ENCODE measurements around the gene HIVEP1. TPM values are rescaled to one million over a fixed set of nuclear protein-coding genes. Genes with fewer than 3 reads are reported as not detected.

The HIVEP1 gene
- total RNA-seq, 1 donor from 2014 or later: 13.7 TPM

- peaks cover 15% of the 10 kb centered on the region for H3K4me1 ChIP-seq
- H3K36me3 ChIP-seq: peaks cover 30% of the 10 kb centered on the region
- no peaks in the 10 kb centered on the region for H3K9me3 ChIP-seq (replicated peaks)
- no peak for DNase-seq
- no peak overlapping the region for H3K27ac ChIP-seq (replicated peaks)
- no peak overlapping the region for H3K4me3 ChIP-seq
- intact Hi-C loops (cut with micrococcal nuclease): no loop called here
- no peaks in the 10 kb centered on the region for H3K27me3 ChIP-seq (ENCODE audit: low read depth)
- TF ChIP-seq, protein P1, sequence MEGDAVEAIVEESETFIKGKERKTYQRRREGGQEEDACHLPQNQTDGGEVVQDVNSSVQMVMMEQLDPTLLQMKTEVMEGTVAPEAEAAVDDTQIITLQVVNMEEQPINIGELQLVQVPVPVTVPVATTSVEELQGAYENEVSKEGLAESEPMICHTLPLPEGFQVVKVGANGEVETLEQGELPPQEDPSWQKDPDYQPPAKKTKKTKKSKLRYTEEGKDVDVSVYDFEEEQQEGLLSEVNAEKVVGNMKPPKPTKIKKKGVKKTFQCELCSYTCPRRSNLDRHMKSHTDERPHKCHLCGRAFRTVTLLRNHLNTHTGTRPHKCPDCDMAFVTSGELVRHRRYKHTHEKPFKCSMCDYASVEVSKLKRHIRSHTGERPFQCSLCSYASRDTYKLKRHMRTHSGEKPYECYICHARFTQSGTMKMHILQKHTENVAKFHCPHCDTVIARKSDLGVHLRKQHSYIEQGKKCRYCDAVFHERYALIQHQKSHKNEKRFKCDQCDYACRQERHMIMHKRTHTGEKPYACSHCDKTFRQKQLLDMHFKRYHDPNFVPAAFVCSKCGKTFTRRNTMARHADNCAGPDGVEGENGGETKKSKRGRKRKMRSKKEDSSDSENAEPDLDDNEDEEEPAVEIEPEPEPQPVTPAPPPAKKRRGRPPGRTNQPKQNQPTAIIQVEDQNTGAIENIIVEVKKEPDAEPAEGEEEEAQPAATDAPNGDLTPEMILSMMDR (IDR thresholded peaks at IDR 0.05; ENCODE audit: borderline replicate concordance): no peak
Measured at GRCh38 chr6:12138381-12138780, 126.3 kb downstream of the HIVEP1 start.

- Histone ChIP-seq H3K27me3 (ENCODE audit: low read depth) (no peaks in the 10 kb centered on the region), H3K9me3 (replicated peaks) (no peaks in the 10 kb centered on the region), H3K27ac (replicated peaks) (no peak overlapping the region), H3K4me1 (peaks cover 15% of the 10 kb centered on the region), H3K36me3 (peaks cover 30% of the 10 kb centered on the region), H3K4me3 (no peak overlapping the region)
- intact Hi-C loops (cut with micrococcal nuclease): no loop called here
- TF ChIP-seq, protein P1 (IDR thresholded peaks at IDR 0.05; ENCODE audit: borderline replicate concordance): no peak
- no peak for DNase-seq
Measured at GRCh38 chr6:12138936-12139335, 126.8 kb downstream of the HIVEP1 start.

DNA sequence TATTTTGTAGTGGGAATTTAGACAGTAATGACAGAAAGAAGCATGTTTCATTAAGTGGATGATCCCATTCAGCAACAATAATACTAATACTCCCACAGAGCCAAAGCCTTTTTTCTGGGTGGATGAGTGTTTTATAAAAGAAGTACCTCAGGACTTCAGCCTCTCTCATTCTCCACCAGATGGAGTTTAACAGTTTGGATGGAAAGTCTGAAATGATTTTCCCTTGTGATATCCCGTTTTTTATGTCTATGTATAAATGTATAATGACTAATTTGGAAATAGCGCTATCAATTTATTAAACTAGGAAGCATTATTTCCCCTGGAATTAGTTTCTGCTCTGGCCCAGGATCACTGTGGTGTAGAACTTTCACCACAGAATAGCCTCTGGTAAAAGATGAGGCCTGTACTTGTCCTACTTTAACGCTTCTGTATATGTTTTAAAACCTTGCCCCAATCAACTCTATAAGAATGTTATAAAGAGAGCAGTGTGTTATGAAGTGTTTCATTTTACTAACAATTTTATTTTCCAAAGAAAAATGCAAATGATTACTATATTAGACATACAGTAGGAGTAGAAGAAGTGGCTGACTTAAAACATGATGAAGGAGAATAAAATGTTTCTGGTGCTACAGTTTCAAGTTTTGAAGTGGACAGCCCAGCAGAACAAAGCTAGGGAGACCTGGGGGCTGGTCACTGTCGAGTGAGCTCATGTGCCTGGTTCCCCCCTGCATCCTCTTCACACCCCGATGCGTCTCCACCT lies 135.6 kb downstream of the HIVEP1 start:
- Histone ChIP-seq H3K36me3 (no peaks in the 10 kb centered on the region), H3K27ac (replicated peaks) (no peak overlapping the region)
- intact Hi-C loops (cut with micrococcal nuclease): no loop called here

GRCh38 chr6:12148317-12148801 lies 136.2 kb downstream of the HIVEP1 start:
- intact Hi-C loops (cut with micrococcal nuclease): no loop called here

More for the DNA sequence above, 135.6 kb downstream of the HIVEP1 start:
- no peak overlapping the region for H3K4me3 ChIP-seq
- no peak for DNase-seq
- no peaks in the 10 kb centered on the region for H3K27me3 ChIP-seq (ENCODE audit: low read depth)
- no peaks in the 10 kb centered on the region for H3K9me3 ChIP-seq (replicated peaks)
- TF ChIP-seq, protein P1 (IDR thresholded peaks at IDR 0.05; ENCODE audit: borderline replicate concordance): no peak
- H3K4me1 ChIP-seq: no peaks in the 10 kb centered on the region

DNA sequence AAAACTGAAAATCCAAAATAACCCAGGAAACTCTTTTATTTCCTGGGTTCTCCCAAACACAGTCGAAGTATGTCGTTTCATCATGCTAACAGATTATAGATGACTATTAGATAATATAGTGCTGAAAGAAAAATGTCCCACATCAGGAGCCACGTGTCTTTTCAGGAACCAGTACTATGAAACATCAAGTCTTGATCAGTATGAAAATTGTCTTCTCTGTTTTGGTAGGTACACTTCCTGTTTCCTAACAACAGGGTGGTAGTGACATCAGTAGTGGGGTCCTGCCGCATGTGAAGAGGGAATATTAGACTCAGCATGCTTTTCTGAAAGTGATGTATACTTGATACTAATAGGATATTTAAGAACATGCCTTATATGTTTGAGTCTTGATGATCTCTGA lies 136.7 kb downstream of the HIVEP1 start:
- Histone ChIP-seq H3K36me3 (no peaks in the 10 kb centered on the region), H3K9me3 (replicated peaks) (no peaks in the 10 kb centered on the region), H3K4me1 (no peaks in the 10 kb centered on the region), H3K4me3 (no peak overlapping the region), H3K27me3 (ENCODE audit: low read depth) (no peaks in the 10 kb centered on the region), H3K27ac (replicated peaks) (no peak overlapping the region)
- intact Hi-C loops (cut with micrococcal nuclease): no loop called here
- no peak for DNase-seq
- TF ChIP-seq, protein P1 (IDR thresholded peaks at IDR 0.05; ENCODE audit: borderline replicate concordance): no peak

More at GRCh38 chr6:12148317-12148801, 136.2 kb downstream of the HIVEP1 start:
- H3K27ac ChIP-seq (replicated peaks): no peak overlapping the region
- H3K9me3 ChIP-seq (replicated peaks): no peaks in the 10 kb centered on the region
- TF ChIP-seq, protein P1 (IDR thresholded peaks at IDR 0.05; ENCODE audit: borderline replicate concordance): no peak
- H3K36me3 ChIP-seq: no peaks in the 10 kb centered on the region
- no peak for DNase-seq
- H3K27me3 ChIP-seq (ENCODE audit: low read depth): no peaks in the 10 kb centered on the region
- no peaks in the 10 kb centered on the region for H3K4me1 ChIP-seq
- H3K4me3 ChIP-seq: no peak overlapping the region

Measured in left ventricle myocardium inferior (tissue), 1 donor.